Spinal cord (tissue), 10 donors: ENCODE measurements around the gene HBM. TPM values are rescaled to one million over a fixed set of nuclear protein-coding genes. Genes with fewer than 3 reads are reported as not detected.
A peak's percentile ranks its signal among the peaks of the same experiment; 100 is the strongest.
"Not testable (repeated sequence)": the region's sequence is repeated elsewhere in the genome, so short reads cannot be mapped to it uniquely, and the experiment has no call there.

Experiments
- DNase-seq, 6 donors: peaks; one replicate each; pipeline versions ENCODE4 v3.0.0 to v3.0.0-alpha.2; 2013 to 2015; ENCODE audit warnings: low spot score in 6 of 6, low read depth in 4 of 6
- H3K27ac ChIP-seq: one replicate; pipeline ENCODE4 v1.5.1; 2013; ENCODE audit warnings: low read depth, low read length, control low read depth
- H3K27me3 ChIP-seq: one replicate; pipeline ENCODE4 v1.6.1; 2013; ENCODE audit warnings: low read length; ENCODE audit not compliant: control insufficient read depth, insufficient read depth
- H3K36me3 ChIP-seq: one replicate; pipeline ENCODE4 v1.6.1; 2013; ENCODE audit warnings: low read length; ENCODE audit not compliant: control insufficient read depth, insufficient read depth
- H3K4me1 ChIP-seq: one replicate; pipeline ENCODE4 v1.6.1; 2013; ENCODE audit warnings: low read length; ENCODE audit not compliant: control insufficient read depth, insufficient read depth
- H3K4me3 ChIP-seq: one replicate; pipeline ENCODE4 v1.5.1; 2013; ENCODE audit warnings: low read depth, low read length, control low read depth
- H3K9me3 ChIP-seq: one replicate; pipeline ENCODE4 v1.6.1; 2013; ENCODE audit warnings: low read length; ENCODE audit not compliant: control insufficient read depth, insufficient read depth
- WGBS: methylation state at CpG from one replicate; pipeline ENCODE4 v1.1.5; 2013; ENCODE audit warnings: missing lambda C conversion rate; ENCODE audit not compliant: insufficient coverage; 5-methylcytosine and 5-hydroxymethylcytosine counted together
- polyA plus RNA-seq, 2 donors: library from polyadenylated mRNA; unstranded; fragments of 120-200 nt; gene quantifications; one replicate each; pipeline ENCODE4 v1.2.1, GENCODE V29; 2013; ENCODE audit not compliant: insufficient read length in 2 of 2
- total RNA-seq, 2 donors: library from RNA; depleted of rRNA in 1 of 2; stranded (reverse); fragments of 120-200 nt in 1 of 2; fragments of >200 nt in 1 of 2; gene quantifications; one replicate each; pipeline versions ENCODE4 v1.2.3 to v1.2.4, GENCODE V29; 2013 to 2014
- donor health status: healthy.

The HBM gene
- total and polyA plus RNA-seq, 4 donors, result 5.4 to 56.1 (median 19.6) TPM

DNA sequence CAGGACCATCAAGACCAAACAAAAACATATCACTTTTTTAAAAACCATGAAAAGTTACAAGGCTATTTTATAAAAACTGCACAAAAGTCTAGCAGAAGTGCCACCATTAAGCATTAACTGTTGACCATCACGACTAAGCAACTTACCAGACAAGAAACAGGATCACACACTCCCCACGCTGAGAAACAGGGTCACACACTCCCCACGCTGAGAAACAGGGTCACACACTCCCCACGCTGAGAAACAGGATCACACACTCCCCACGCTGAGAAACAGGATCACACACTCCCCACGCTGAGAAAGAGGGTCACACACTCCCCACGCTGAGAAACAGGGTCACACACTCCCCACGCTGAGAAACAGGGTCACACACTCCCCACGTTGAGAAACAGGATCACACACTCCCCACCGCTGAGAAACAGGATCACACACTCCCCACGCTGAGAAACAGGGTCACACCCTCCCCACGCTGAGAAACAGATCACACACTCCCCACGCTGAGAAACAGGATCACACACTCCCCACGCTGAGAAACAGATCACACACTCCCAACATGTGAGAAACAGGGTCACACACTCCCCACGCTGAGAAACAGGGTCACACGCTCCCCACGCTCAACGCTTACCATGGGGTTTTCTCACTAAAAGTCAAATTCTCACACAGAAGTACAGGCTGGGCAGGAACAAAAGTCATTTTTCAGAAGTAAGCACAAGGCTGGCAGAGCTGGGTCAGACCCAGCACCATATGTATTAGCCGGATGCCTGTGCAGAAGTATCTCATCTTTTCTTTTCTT is 42.0 kb upstream of the HBM start:
- not testable (repeated sequence) for H3K9me3 ChIP-seq, H3K27me3 ChIP-seq, H3K27ac ChIP-seq, DNase-seq, H3K4me3 ChIP-seq, H3K4me1 ChIP-seq
- peaks cover 32% of the 10 kb centered on the region for H3K36me3 ChIP-seq
- WGBS, result 89% methylated on average over 13 of the region's 19 CpGs

DNA sequence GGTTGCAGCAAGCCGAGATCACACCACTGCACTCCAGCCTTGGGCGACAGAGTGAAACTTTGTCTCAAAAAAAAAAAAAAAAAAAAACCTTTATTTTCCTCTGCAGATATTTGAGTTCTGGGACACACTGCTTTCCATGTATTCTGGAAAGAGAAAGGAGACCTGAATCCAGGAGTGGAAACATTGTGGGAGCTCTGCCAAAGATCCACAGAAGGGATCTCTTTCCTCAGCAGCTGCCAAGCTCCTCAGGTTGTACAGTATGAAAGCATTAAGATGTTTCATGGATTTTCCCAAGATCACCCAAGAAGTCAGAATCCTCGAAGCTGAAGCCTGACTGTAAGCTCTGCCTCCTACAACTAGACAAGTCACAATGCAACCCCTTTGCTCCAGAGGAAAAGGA is 40.8 kb upstream of the HBM start:
- Histone ChIP-seq H3K27ac (no peak overlapping the region), H3K27me3 (no peaks in the 10 kb centered on the region), H3K4me3 (no peak overlapping the region), H3K9me3 (no peaks in the 10 kb centered on the region), H3K36me3 (peaks cover 28% of the 10 kb centered on the region), H3K4me1 (no peaks in the 10 kb centered on the region)
- DNase-seq, result no peak
- whole genome bisulfite sequencing, result 89% methylated on average over 1 of the region's 3 CpGs

- no peak overlapping the region for H3K27ac ChIP-seq
- H3K27me3 ChIP-seq, result no peaks in the 10 kb centered on the region
- DNase-seq, result no peak
- no peaks in the 10 kb centered on the region for H3K9me3 ChIP-seq
- no peaks in the 10 kb centered on the region for H3K4me1 ChIP-seq
- H3K4me3 ChIP-seq, result no peak overlapping the region
- 82% methylated on average over 2 of the region's 2 CpGs for WGBS
- H3K36me3 ChIP-seq, result peaks cover 23% of the 10 kb centered on the region
Observed at GRCh38 chr16:129075-129474, 36.7 kb upstream of the HBM start.

- no peaks in the 10 kb centered on the region for H3K27me3 ChIP-seq
- no peak overlapping the region for H3K4me3 ChIP-seq
- H3K4me1 ChIP-seq, result no peaks in the 10 kb centered on the region
- peaks cover 16% of the 10 kb centered on the region for H3K36me3 ChIP-seq
- no peaks in the 10 kb centered on the region for H3K9me3 ChIP-seq
- DNase-seq, result no peak
- H3K27ac ChIP-seq, result no peak overlapping the region
- whole genome bisulfite sequencing, result 98% methylated on average over 9 of the region's 15 CpGs
Observed at GRCh38 chr16:130533-131173, 35.1 kb upstream of the HBM start.

DNA sequence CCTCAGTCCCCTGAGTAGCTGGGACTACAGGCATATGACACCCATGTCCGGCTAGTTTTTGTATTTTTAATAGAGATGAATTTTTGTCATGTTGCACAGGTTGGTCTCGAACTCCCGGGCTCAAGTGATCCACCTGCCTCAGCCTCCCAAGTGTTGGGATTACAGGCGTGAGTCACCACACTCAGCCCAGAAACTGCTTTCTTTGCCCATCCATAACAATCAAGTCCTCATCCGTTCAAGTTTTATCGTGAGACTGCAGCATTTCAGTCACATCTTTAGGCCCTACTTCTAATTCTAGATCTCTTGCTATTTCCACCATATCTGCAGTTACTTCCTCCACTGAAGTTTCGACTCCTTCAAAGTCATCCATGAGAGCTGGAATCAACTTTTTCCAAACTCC is 33.7 kb upstream of the HBM start:
- no peaks in the 10 kb centered on the region for H3K9me3 ChIP-seq
- H3K4me1 ChIP-seq, result peaks cover under 1% of the 10 kb centered on the region
- over 99% methylated on average over 6 of the region's 7 CpGs for WGBS
- no peaks in the 10 kb centered on the region for H3K27me3 ChIP-seq
- H3K27ac ChIP-seq, result no peak overlapping the region
- H3K36me3 ChIP-seq, result peaks cover 16% of the 10 kb centered on the region
- DNase-seq, result no peak
- H3K4me3 ChIP-seq, result no peak overlapping the region

DNA sequence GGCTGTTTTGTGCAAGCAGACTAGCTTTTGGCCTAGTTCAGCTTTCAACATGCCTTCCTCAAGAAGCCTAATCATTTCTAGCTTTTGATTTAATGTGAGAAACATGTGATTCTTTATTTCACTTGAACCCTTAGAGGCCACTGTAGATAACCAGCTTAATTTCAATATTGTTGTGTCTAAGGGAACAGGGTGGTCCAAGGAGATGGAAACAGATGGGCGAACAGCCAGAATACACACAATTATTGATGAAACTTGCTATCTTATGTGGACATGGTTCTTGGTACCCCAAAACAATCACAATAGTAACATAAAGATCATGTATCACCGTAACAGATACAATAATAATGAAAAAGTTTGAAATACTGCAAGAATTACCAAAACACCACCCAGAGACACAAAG is 32.1 kb upstream of the HBM start:
- H3K27me3 ChIP-seq, result no peaks in the 10 kb centered on the region
- H3K4me1 ChIP-seq, result peaks cover 7% of the 10 kb centered on the region
- peaks cover 10% of the 10 kb centered on the region for H3K36me3 ChIP-seq
- H3K4me3 ChIP-seq, result no peak overlapping the region
- WGBS, result no CpG with 5 or more reads among the region's 2 CpGs
- H3K27ac ChIP-seq, result no peak overlapping the region
- no peak for DNase-seq
- H3K9me3 ChIP-seq, result no peaks in the 10 kb centered on the region

DNA sequence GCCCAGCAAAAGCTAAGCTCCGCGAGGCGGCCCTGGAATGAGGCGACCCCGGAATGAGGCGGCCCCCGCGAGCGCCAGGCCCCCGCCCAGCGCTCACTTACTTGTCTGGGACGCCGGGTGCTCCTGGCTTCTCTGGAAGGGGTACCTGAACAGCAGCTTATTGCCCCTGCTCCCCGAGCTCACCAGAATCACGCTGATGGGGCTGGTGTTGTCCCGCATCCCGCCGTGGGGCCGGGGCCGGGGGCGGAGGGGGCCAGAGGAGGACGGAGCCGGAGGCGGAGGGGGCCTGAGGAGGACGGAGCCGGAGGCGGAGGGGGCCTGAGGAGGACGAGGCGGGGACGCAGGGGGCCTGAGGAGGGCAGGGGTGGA is 27.7 kb upstream of the HBM start:
- H3K4me3 ChIP-seq, result peak overlapping the region; percentile 68
- 0% methylated on average over 25 of the region's 30 CpGs for WGBS
- H3K36me3 ChIP-seq, result peaks cover 3% of the 10 kb centered on the region
- no peaks in the 10 kb centered on the region for H3K27me3 ChIP-seq
- no peaks in the 10 kb centered on the region for H3K9me3 ChIP-seq
- DNase-seq, result peak in 3 of 6 donors; percentile 13 to 50 (median 43)
- peaks cover 24% of the 10 kb centered on the region for H3K4me1 ChIP-seq
- peak overlapping the region; percentile 84 for H3K27ac ChIP-seq

DNA sequence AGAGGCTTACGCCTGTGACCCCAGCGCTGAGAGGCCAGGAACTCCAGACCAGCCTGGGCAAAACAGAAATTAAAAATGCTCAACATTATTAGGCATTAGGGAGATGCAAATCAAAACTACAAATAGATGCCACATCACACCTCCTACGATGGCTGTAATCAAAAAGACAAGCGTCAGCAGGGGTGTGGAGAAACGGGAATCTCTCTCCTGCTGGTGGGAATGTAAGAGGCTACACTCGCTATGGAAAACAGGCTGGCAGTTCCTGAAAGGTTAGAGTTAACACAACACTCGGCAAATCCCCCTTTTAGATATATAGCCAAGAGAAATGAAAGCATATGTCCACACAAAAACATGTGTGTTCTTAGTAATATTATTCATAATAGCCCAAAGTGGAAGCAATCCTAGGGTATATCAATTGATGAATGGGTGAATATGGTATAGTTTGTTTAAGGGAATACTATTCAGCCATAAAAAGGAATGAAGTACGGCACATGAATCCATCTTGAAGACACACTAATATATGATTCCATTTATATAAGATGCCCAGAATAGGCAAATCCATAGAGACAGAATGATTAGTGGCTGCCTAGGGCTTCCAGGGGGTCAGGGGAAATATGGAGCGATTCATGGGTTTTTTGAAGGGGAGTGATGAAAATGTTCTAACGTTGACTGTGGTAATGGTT is 25.5 kb upstream of the HBM start:
- H3K27ac ChIP-seq, result no peak overlapping the region
- H3K27me3 ChIP-seq, result no peaks in the 10 kb centered on the region
- no peak overlapping the region for H3K4me3 ChIP-seq
- DNase-seq, result peak in 1 of 6 donors; percentile 13
- peaks cover 3% of the 10 kb centered on the region for H3K36me3 ChIP-seq
- H3K4me1 ChIP-seq, result peaks cover 25% of the 10 kb centered on the region
- no peaks in the 10 kb centered on the region for H3K9me3 ChIP-seq
- 88% methylated on average over 4 of the region's 10 CpGs for WGBS

- Histone ChIP-seq H3K9me3 (no peaks in the 10 kb centered on the region), H3K27me3 (no peaks in the 10 kb centered on the region), H3K36me3 (no peaks in the 10 kb centered on the region), H3K4me3 (no peak overlapping the region), H3K4me1 (peaks cover 20% of the 10 kb centered on the region), H3K27ac (no peak overlapping the region)
- DNase-seq, result peak in 1 of 6 donors; percentile 45
- WGBS, result 67% methylated on average over 12 of the region's 12 CpGs
Observed at GRCh38 chr16:142405-142967, 23.3 kb upstream of the HBM start.
